GM21515 (cell line): ENCODE data around the gene C5orf24.
"Not testable (repeated sequence)": the region's sequence is repeated elsewhere in the genome, so short reads cannot be mapped to it uniquely, and the experiment has no call there.

Experiments
- ATAC-seq: cut with Tn5 transposase; IDR thresholded peaks from one replicate; pipeline ENCODE4 v1.9.1; 2021; ENCODE audit not compliant: unreplicated experiment

C5orf24 gene

GRCh38 chr5:134845852-134846640 is at the start of gene C5orf24:
TSS of gene C5orf24 (plus strand) at chr5:134845968. CDS start at chr5:134854901, 8,933 bp downstream.
- ATAC-seq, result peak; percentile 95

- no peak for ATAC-seq
Observed at GRCh38 chr5:134798468-134798867, 47.3 kb upstream of the C5orf24 start.

DNA sequence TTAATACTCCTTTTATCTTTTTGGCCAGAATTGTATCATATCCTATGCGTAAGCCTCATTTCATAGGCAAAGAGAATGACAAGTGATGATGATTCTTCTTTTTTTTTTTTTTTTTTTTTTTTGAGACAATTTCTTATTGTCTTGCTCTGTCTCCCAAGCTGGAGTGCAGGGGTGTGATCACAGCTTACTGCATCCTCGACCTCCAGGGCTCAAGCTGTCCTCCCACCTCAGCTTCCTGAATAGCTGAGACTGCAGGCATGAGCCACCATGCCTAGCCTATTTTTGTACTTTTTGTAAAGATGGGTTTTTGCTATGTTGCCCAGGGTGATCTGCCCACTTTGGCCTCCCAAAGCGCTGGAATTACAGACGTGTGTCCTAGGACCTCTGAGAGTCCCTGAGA is 41.9 kb upstream of the C5orf24 start:
- ATAC-seq, result no peak

DNA sequence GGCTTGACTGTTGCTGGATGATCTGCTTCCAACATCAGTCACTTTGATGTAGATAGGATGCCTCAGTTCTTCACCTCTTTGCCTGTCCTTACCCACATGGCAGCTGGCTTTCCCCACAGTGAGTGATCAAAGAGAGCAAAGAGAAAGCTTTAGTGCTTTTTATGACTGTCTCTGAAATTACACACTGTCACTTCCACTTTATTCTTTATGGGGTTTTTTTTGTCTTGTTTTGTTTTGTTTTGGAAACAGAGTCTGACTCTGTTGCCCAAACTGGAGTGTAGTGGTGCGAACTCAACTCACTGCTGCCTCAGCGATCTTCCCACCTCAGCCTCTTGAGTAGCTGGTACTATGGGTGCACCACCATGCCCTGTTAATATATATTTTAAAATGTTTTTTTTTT is 32.4 kb upstream of the C5orf24 start:
- no peak for ATAC-seq

DNA sequence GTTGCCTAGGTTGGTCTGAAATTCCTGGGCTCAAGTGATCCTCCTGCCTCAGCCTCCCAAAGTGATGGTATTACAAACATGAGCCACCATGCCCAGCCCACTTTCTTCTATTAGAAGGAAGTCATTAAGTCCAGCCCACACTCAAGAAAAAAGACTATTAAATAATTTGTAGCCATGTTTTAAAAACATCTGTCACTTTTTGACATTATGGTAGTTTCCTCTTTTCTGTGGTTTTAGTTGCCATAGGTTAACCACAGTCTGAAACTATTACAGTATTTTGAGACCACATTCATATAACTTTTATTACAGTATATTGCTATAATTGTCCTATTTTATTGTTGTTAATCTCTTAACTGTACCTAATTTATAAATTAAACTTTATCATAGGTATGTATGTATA is 31.9 kb upstream of the C5orf24 start:
- no peak for ATAC-seq

DNA sequence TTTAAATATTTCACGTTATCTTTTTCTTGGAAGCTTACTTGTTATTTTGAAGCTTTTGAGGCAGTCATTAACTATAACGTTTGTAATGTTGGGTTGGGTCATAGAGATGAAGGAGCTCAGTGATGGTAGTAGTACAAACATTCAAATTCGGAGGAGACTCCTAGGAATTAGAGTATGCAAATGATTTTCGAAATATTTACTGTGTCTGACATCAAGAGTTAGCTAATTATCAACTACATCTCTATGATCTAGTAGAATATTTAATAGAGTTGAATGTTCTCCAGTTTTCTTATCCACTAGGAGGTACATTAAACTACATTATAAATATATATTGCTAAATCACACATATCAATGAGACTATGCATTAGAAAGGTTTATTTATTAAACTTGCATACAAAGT is 28.8 kb upstream of the C5orf24 start:
- ATAC-seq, result no peak

DNA sequence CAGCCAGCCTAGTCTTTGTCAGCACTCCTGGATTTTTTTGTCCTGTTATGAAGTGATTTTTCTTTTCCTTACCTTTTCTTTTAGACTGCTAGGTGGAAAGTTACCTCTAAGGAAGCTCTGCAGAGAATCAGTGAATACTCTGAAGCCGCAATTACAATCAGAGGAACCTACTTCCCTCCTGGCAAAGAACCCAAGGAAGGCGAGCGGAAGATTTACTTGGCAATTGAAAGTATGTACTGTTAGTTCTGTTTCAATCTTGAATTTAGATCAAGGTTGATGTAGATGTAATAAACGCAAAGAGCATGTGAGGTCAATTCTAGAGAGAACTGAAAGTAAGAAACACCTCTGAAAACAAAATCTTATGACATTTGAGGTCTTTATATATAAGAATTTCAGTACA is 27.0 kb upstream of the C5orf24 start:
- ATAC-seq, result no peak

GRCh38 chr5:134819407-134819963 is 26.3 kb upstream of the C5orf24 start:
- no peak for ATAC-seq

GRCh38 chr5:134821841-134822240 is 23.9 kb upstream of the C5orf24 start:
- ATAC-seq, result no peak

DNA sequence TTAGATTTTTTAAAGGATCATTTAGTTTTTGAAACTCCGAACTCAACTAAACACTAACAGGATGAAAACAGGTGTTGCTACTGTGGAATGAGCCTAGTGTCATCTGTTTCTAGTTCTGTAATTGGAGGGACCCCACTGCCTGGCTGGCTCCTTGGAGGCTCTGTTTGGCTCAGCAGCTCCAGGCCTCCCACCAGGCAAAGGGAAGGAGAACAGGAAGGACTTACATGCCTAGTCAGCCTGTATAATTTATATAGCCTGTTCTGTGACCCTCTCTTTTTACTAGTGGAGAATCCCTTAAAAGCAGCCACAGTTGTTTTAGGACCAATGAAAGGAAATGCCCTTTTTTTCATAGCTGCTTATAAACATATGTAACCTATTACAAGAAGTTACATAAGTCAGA is 21.1 kb upstream of the C5orf24 start:
- no peak for ATAC-seq

DNA sequence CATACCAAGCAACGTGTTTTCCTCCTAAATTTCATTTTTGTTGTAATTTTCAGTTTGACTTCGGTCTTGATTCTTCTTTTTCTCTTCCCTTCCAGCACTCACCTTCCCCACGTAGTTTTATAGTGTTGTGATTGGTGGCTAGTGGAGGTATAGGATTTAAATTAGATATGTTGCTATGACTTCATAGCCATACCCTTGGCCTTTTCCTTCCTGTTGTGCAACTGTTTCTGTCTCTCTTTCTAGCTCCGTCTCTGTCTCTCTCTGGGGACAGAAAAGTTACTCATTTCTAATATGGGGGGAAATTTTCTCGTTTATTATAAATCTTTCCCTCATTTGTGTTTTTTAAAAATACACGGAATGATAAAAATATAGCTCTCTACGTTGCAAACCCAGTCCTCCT is 20.6 kb upstream of the C5orf24 start:
- no peak for ATAC-seq

DNA sequence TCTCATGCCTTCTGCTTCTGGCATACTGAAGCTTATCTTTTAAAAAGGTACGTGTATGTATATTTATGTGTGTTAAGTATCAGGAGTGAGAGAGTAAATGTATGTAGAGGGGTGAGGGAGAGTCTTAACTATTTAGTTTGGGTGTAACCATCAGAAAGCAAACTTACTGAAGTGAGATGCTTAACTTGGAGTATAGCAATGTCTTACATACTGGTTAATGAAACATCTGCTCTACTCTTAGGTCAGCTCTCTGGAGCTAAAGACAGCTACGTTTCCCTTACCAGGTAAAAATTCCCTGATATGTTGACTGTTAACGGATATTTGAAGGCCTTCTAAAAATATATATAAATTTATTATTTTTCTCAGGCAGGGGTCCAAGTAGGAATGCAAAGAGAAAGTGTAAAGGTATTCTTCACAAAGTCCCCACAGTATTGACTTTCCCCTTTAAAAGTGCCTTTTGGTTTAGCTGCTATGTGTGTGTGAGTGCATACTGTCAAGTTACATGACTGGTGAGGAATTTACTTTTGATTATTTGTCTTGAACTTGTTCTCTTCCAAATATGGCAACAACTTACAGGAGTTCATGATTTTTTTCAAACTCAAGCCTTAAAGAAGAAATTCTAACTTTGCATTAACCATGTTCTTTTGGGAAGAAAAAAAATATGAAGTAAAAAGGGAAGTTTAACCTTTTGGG is 12.3 kb upstream of the C5orf24 start:
- ATAC-seq, result no peak

DNA sequence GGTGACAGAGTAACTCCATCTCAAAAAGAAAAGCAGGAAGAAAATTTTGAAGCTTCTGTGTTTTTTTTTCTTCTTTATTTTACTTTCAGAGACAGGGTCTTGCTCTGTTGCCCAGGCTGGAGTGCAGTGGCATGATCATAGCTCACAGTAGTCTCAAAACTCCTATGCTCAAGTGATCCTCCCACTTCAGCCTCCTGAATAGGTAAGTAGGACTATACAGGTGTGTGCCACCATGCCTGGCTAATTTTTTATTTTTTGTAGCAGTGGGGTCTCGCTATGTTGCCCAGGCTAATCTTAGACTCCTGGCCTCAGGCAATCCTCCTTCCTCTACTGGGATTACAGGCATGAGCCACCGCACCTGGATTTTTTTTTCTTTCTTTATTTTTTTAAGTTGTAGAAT is 10.1 kb upstream of the C5orf24 start:
- ATAC-seq, result no peak

- ATAC-seq, result no peak
Observed at GRCh38 chr5:134837530-134838181, 8.1 kb upstream of the C5orf24 start.

GRCh38 chr5:134838361-134838760 is 7.4 kb upstream of the C5orf24 start:
- ATAC-seq, result not testable (repeated sequence)

DNA sequence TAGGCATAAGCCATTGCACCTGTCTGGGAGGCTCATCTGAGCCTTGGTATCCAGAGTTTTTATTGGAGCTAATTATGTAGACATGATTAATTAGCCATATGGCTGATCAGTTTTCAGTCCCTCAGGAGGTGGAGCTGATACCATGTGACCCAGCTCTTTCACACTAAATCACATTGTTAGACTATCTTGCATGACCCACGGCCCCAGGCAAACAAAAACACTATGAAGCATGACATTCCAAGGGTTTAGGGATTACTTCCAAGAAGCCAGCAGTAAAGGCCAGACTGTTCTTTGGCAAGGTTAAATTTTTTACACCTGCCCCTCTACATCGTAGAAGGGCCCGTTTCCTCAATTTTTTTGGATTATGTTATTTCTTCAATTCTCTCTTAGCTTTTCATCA is 5.0 kb upstream of the C5orf24 start:
- no peak for ATAC-seq

DNA sequence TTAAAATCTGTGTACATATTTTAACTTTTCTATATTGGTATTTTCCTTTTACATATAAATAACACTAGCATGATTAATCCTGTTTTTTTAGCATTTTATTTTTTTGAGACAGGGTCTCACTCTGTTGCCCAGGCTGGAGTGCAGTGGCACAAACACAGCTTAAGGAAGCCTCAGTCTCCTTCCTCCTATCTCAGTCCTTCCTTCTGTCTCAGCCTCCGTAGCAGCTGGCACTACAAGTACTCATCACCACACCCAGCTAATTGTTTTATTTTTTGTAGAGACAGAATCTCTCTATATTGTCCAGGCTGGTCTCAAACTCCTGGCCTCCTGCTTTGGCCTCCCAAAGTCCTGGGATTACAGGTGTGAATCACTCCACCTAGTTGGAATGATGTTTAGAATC is 1.5 kb upstream of the C5orf24 start:
- ATAC-seq, result no peak

DNA sequence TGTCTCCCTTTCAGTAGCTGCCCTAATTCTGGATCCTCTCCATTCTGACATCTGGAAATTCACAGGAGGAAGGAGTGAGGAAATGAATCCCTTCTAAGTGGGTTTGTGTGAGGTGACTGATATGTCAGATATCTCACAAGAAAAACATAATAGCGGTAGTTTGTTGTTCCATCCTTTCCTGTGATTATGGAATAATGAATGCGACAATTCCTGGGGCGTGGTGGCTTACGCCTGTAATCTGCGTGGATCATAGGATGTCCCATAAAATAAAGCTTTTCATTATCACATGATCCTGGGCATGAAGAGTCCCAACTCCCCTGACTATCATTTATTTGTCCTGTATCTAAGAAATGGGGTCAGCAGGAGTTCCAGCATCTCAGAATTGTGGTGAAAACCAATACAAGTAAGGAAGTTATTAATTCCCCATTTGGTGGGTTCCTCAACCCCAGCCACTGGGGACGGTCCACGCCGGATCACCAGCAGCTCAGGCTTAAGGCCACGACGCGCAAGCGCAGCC is 375 bp upstream of the C5orf24 start:
- no peak for ATAC-seq

DNA sequence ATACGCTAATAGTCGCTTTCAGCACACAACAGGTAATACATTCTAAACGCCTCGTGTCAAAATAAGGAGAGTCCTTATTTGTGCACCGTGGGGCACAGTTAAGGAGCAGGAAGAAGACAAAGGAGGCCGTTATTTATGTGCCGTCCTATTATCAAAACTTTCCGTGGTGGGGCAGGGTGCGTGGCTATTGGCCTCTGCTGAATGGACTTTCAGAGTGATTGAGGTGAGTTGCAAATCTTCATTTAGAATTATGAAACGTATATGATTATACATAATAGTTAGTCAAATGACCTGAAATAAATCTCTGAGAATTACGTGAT is 833 bp downstream of the C5orf24 start:
- no peak for ATAC-seq

DNA sequence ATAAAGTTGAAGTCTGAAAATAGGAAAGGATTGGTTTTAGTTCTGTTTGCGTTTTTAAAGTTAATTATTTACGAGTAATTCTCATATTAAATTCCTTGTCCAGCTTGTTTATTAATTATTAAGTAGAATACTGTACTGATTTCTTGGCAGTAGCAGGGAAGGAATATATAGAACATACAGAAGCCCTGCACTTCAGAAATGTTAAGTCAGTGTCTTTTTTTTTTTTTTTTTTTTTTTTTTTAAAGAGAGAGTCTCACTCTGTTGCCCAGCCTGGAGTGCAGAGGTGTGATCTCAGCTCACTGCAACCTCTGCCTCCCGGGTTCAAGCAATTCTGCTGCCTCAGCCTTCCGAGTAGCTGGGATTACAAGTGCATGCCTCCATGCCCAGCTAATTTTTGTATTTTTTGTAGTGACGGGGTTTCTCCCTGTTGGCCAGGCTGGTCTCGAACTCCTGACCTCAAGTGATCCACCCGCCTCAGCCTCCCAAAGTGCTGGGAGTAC is 3.7 kb downstream of the C5orf24 start:
- ATAC-seq, result not testable (repeated sequence)

DNA sequence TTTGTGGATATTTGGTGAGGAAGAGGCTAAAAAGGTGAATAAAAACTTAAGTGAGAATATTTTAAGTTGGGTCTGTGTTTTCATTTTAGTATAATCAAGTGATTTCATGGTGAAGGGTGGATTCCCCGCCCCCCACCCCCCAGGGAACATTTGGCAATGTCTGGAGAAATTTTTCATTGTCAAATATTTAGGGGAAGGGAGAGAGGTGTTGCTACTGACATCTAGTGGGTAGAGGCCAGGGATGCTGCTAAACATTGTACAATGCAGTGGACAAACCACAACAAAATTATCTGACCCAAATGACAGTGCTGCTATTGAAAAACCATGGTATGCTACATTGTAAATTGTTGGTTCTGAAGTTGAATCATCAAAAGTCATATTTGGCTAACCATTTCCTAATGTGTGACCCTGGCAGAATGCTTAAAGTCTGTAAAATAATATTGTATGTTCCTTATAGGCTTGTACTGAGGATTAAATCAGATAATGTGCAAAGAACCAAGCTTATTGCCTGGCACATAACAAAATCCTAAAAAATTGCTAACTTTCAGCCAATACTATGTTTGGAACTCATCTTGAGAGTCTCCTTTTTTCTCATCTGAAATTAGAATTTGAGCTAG is 5.6 kb downstream of the C5orf24 start:
- ATAC-seq, result no peak
